Erythroblast (primary cell): ENCODE measurements around the gene CD82.

Experiments used
- GATA1 ChIP-seq: IDR thresholded peaks from 2 replicates; pipeline ENCODE4 v1.6.1; 2011; ENCODE audit warnings: low read depth, mild to moderate bottlenecking, control low read depth, low read length, moderate library complexity
- POLR2A ChIP-seq: IDR thresholded peaks from 2 replicates; pipeline ENCODE4 v1.6.1; 2011; ENCODE audit warnings: mild to moderate bottlenecking, low read length

GRCh38 chr11:44525473-44526252 is 39.8 kb upstream of the CD82 start:
- TF ChIP-seq POLR2A (no peak), GATA1 (no peak)
